ENCODE measurements around the gene MINDY4.
A peak's percentile ranks its signal among the peaks of the same experiment; 100 is the strongest.

MINDY4 gene

DNA sequence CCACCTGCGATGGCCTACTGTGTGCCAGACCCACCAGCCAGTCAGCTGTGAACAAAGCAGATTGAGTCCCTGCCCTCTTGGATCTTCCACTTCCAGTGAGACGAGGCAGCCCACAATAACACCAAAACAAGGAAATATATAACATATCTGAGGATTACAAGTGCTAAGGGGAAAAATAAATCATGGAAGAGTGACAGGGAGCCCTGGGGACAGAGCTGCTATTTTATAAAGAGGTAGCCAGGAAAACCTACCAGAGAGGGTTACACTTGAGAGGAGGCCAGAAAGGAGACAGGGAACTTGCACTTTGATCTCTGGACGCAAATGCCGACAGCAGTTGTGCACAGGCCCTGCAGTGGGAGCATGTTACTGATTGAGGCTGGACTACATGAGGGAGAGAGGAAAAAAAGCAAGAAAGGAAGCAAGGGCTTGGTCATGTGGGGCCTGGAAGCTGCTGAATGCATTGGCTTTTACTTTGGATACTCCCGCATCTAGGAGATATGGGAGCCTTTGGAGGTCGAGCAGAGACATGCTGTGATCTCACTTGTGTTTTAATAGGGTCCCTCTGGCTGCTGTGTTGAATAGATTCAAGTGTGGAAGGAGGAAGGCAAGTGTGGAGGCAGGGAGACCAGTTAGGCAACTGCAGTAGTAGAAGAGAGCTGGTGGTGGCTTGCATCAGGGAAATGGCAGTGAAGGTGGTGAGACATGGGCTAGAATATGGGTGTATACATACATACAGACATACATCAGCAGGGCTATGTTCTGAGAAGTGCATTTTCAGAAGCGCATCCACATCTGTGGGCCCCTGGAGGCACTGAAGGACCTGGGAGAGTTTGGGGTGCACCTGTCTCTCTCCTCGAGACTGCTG, 26.2 kb downstream of the MINDY4 start:
- no peak for TF ChIP-seq GATA3 (IDR thresholded peaks at IDR 0.05; ENCODE audit: low read depth, low read length)
- TF ChIP-seq GATA2 (IDR thresholded peaks at IDR 0.05; ENCODE audit: low read depth, low read length), result no peak

DNA sequence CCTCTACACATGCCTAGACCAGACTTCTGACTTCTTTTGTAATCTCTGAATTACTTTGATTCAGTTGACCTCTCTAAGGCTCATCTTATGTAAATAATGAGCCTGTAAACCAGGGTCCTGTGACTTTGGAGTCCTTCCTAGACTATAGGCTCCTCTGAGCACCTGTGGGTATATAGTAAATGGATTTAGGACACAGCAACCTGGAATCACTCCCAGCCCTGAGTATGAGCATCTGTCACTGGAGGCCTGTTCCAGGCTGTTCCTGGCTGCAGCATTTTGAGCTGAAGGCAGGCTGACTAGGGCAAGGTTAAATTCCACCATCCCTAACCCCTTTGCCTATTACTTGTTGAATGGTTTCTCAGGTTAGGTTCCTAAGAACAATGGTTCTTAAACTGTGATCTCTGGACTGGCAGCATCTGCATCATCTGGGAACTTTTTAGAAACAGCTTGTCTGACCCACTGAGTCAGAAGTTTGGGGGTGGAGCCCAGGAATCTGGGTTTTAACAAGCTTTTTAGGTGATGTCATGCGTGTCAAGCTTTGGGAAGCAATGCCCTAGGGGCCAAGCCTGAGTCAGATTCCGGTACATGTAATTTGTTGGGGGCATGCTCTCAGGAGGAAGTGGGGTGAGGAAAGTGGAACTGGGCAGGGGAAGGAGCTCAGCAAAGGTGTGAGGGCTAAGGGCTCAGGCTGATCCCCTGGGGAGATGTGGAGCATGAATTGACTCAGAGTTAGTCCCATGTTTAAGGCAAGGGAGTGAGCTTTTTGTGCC, 28.2 kb downstream of the MINDY4 start:
- no peak for TF ChIP-seq GATA2 (IDR thresholded peaks at IDR 0.05; ENCODE audit: low read depth, low read length)
- no peak for TF ChIP-seq GATA3 (IDR thresholded peaks at IDR 0.05; ENCODE audit: low read depth, low read length)

DNA sequence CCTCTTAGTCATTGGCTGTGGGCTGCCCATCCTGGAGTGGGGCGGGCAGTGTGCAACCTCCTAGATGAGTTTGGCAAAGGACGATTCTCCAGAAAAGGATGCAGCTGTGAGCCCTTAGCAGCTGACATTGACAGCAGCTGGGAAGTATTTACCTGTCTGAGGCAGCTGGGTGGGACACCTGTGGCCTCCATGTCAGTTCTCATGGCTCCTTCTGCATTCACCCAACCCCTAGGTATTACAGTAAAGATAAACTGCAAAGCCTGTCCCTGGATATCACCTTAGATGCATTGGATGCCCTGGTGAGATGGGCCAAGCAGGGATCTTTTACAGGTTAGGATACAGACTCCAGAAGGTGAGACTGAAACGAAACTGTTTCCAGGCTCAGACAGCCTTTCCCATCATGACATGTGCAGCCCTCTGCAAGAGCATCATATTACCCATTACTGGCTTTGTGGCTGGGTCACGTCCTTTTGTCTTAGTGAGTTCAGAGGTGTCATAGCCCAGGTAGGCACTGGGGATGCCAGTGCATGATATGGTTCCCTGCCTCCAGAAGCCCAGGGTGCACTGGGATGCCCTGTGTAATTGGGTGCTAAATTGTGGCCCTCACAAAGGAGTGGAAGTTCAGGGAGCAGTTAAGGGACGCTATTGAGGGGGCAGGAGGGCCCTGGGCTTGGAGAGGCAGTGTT, 28.9 kb downstream of the MINDY4 start:
- TF ChIP-seq GATA3 (IDR thresholded peaks at IDR 0.05; ENCODE audit: low read depth, low read length), result no peak
- no peak for TF ChIP-seq GATA2 (IDR thresholded peaks at IDR 0.05; ENCODE audit: low read depth, low read length)

DNA sequence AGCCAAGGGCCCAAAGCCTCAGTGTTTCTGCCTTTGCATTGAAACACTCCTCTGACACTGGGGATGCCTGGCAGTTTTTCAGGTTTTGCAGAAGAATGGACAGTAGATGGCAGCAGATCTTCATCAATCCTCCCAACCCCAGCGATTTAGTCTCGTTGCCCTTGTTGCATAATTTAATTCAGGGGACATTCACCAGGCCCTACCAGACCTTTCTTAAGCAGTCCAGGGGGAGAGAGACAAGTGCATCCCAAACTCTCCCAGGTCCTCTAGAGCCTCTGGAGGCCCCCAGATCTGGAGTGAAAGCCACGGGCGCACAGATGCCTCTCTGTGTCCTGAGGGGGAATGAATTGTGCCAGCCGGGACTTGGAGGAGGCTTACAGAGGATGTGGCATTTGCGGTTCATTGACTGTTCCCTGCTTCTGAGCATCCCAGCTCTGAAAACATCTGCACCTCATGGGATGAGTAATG, 29.6 kb downstream of the MINDY4 start:
- TF ChIP-seq GATA2 (IDR thresholded peaks at IDR 0.05; ENCODE audit: low read depth, low read length), result no peak
- no peak for TF ChIP-seq GATA3 (IDR thresholded peaks at IDR 0.05; ENCODE audit: low read depth, low read length)

DNA sequence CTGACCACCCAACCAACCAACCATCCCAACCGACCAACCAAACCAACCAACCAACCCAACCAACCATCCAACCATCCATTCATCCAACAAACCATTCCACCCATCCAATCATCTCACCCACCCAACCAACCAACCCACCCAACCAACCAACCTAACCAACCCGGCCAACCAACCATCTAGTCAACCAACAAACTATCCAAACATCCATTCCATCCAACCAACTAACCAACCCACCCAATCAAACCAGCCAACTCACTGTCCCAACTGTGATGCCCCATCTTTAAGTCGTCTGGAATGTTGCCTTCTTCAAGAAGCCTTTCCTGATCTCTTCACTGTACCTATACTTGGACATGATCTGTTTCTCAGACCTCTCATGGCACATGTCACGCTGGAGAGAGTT, 31.6 kb downstream of the MINDY4 start:
- TF ChIP-seq GATA3 (IDR thresholded peaks at IDR 0.05; ENCODE audit: low read depth, low read length) (no peak), GATA2 (IDR thresholded peaks at IDR 0.05; ENCODE audit: low read depth, low read length) (no peak)

DNA sequence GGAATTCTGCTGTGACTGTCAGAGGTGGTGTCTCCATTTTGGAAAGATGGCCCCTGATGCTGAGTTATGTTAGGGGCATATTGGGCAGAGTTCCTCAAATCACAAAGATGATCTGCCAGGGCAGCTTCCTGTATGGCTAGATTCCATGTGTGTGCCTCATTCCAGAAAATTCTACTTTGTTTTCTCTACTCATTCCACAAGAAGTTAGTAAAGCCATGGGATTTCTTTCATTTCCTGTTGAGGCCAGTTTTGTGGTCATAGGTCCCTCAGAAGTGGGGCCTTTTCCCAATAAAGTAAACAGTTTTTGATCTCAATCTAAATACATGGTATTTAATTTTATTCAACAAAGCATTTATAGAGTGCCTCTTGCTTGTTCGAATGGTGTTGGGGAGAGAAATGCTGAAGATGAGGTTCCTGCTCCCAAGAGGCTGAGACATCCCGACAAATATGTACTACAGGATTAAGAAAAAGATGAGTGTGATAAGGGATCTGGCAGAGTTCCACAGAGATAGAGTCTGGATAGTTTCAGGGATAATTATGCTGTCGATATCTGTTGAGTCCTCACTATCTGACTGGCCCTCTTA, 33.0 kb downstream of the MINDY4 start:
- peak; percentile 63; the same call in 1 of the 2 replicates for TF ChIP-seq GATA3 (IDR thresholded peaks at IDR 0.05; ENCODE audit: low read depth, low read length)
- peak; percentile 62; the same call in 1 of the 2 replicates for TF ChIP-seq GATA2 (IDR thresholded peaks at IDR 0.05; ENCODE audit: low read depth, low read length)

DNA sequence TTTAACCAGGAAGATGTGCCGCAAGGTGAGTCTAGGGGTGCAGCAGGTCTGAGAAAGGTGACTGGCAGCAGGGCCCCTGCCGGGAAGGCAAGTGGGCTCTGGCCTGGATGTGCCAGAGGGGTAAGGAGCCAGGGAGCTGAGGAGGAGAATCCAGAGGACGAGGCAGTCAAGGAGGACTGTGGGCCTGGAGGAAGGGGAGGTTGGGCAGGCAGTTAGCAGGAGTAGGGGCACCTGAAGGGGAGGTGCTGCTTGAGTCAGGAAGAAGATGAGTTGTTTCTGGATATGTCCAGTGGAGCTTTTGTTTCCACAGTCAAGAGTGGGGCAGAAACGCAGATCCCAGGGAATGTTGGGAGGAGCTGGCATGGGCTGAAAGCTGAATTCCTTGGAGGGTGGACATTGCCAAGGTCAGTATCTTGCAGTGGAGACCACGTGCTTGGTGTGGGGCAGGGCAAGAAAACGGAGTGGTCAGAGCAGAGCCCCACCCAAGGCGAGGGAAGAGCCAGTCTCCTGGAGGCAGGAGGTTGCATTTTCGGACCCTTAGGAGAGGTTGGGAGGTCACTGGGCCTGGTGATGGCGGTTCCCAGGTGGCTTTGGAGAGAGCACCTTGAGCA, 34.0 kb downstream of the MINDY4 start:
- TF ChIP-seq GATA2 (IDR thresholded peaks at IDR 0.05; ENCODE audit: low read depth, low read length), result no peak
- no peak for TF ChIP-seq GATA3 (IDR thresholded peaks at IDR 0.05; ENCODE audit: low read depth, low read length)

DNA sequence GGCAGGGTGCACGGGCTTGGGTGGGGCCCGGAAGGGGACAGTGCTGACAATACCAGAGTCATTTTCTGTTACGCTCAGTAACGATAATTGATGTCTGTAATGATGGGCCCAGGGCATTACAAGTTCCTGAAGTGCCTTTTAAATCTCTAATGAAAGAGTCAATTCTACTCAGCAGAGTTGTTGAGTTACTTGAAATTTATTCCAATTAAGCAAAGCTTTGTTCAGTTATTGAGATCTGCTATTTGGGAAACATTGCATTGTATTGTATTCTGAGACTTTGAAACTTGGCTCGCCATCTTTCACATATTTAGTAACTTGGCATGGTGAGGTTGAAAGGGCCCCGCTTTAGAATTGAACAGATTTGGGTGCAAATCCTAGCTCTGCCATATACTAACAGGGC, 34.7 kb downstream of the MINDY4 start:
- TF ChIP-seq GATA3 (IDR thresholded peaks at IDR 0.05; ENCODE audit: low read depth, low read length), result no peak
- no peak for TF ChIP-seq GATA2 (IDR thresholded peaks at IDR 0.05; ENCODE audit: low read depth, low read length)

DNA sequence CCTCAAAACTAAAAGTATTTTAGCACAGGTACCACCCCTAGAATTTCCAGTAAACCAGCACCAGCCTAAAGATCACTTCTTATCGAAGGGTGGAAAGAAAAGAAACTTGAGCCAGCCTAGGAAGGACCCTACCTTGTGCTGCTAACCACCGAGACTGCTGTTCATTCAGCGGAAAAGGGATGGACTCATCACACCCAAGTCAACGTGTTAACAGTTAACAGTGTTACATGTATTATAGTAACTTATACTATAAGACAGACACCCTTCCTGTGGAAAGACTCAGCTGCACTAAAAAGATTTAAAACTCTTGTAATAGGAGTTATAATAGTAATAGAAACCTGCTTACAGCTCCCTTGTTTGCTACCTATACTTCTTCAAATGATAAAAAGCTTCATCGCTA, 39.8 kb downstream of the MINDY4 start:
- TF ChIP-seq GATA3 (IDR thresholded peaks at IDR 0.05; ENCODE audit: low read depth, low read length), result no peak
- TF ChIP-seq GATA2 (IDR thresholded peaks at IDR 0.05; ENCODE audit: low read depth, low read length), result no peak

DNA sequence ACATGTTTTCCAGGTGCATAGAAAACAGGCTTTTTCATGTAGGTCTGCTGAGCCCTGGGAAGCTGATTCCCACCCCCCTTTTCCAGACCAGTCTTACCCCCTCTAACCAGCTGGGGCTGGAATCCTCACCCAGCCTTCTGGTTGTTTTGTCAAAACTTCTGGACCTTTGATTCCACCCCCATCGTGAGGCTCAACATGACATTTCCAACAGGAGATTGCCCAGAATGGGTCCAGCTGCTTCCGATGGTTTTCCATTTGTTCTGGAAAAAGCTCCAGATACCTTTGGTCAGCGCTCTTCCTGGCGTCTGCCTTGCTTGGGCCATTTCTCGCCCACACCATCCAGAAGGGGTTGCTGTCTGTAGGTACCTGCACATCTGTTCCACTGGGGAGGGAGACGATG, 41.5 kb downstream of the MINDY4 start:
- no peak for TF ChIP-seq GATA2 (IDR thresholded peaks at IDR 0.05; ENCODE audit: low read depth, low read length)
- no peak for TF ChIP-seq GATA3 (IDR thresholded peaks at IDR 0.05; ENCODE audit: low read depth, low read length)

DNA sequence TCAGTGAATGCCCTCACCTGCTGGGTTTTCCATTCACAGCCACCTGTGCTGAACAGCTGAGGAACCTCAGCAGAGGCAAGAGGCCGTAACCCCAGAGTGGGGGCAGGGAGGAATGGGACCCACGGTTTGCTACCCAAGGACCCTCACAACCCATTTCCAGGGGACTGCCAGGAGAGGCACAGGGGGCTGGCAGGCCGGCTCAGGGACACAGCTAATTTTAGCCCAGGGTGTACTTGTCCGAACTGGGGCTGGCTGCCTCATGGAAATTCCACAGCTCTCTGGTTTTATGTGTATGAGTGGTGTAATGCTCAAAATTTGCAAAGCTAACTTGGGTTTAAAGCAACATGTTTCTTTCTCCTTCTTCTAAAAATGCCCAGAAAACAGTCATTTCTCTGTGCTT, 42.2 kb downstream of the MINDY4 start:
- no peak for TF ChIP-seq GATA3 (IDR thresholded peaks at IDR 0.05; ENCODE audit: low read depth, low read length)

DNA sequence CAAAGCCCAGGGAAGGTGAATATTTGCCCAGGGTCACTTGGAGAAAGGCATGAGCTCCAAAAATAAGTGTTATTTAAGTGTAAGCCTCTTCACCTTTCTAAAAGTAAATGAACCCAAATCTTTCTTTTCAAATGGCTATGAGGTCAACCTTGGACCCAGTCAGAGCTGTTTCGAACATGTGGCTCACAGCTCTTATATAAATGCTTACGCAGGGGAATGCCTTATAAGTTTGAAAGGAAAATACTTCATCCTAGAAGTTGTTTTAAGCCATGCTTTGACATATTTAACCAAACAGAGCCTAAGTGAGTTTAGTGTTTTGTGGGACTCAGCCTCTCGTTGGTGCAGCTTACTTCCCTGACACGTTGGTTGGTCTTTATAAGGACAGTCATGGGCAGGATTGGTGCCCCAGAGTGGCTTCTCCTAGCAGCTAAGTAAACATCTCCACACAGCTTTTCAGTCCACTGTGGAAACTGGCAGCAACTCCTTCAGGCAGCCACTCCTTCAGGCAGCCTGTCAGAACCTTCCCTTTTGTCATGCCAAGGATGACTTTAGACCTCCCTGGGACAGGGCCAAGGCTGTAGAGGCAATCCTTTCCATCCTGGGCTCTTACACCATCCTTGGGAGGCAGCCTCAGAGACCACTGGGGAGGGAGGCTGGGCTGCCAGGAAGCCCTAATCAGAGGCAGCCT, 43.6 kb downstream of the MINDY4 start:
- TF ChIP-seq GATA2 (IDR thresholded peaks at IDR 0.05; ENCODE audit: low read depth, low read length) (no peak), GATA3 (IDR thresholded peaks at IDR 0.05; ENCODE audit: low read depth, low read length) (no peak)

DNA sequence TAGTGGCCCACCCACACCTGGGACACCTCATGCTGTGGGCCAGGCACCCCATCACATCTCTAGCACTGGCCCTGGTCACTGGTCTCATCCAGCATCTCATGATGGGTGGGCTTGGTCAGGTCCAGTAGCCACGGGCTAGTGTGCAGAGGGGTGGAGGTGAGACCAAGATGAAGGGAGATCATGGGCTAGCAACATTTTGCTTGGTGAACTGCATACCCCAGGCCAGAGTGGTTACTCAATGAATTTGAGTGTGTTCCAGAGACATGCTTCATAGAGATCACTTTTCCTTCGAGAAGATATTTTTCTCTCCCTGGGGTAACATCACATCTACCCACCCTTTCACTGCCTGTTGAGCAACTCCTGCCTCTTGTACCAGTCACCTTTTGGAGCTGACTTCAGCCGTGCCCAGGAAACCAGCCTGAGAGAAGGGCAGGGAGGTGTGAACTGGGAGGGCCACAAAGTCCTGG, 44.2 kb downstream of the MINDY4 start:
- TF ChIP-seq GATA2 (IDR thresholded peaks at IDR 0.05; ENCODE audit: low read depth, low read length) (no peak), GATA3 (IDR thresholded peaks at IDR 0.05; ENCODE audit: low read depth, low read length) (no peak)

All from SH-SY5Y (cell line).